ENCODE measurements around the gene ERFE. TPM values are rescaled to one million over a fixed set of nuclear protein-coding genes. Genes with fewer than 3 reads are reported as not detected.

ERFE gene
- polyA plus RNA-seq, 1 of the 3 experiments (the other 2 are of a cell fraction): 1.3 TPM

DNA sequence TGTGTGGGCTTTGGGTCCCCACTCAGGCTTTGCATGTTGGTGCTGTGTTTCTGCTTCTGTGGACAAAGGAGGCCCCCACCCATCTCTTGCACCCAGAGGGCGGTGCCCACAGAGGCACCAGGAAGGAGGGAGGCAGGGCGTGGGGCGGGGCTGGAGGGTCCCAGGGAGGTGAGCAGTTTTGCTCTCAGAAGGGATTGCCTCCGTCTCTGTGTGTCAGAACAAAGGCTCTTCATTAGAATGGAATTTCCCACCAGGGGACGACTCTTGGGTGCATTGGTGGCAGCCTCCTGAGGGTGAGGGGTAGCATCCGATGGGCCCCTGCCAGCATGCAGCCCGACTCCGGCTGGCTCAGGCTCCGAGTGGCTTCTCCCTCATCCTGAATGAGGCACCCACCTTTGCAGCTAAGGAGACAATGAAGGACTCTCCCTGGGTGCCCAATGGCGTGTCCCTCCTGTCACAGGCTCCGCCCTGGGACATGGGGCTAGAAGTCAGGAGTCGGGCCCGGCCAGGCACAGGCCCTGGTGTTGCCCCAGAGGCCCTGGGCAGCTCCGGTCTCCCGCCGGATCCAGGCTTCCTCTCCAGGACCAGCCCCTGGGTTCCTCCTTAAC, 7.0 kb upstream of the ERFE start:
- H3K4me3 ChIP-seq (ENCODE audit: low read depth in 2 of 2, low read length in 1 of 2): no peak overlapping the region
- TF ChIP-seq GABPA (IDR thresholded peaks at IDR 0.05; ENCODE audit: low read depth) (no peak), NFIC (IDR thresholded peaks at IDR 0.05; ENCODE audit: borderline replicate concordance) (no peak), FOXJ3 (CRISPR knock-in tag; IDR thresholded peaks at IDR 0.05) (no peak), JUND (IDR thresholded peaks at IDR 0.05) (no peak), SIN3A (IDR thresholded peaks at IDR 0.05; ENCODE audit: borderline replicate concordance, low read depth, low read length) (no peak), TCF12 (IDR thresholded peaks at IDR 0.05) (no peak), TEAD4 (IDR thresholded peaks at IDR 0.05; ENCODE audit: borderline replicate concordance, insufficient read depth) (no peak)
- TF ChIP-seq, protein P1, sequence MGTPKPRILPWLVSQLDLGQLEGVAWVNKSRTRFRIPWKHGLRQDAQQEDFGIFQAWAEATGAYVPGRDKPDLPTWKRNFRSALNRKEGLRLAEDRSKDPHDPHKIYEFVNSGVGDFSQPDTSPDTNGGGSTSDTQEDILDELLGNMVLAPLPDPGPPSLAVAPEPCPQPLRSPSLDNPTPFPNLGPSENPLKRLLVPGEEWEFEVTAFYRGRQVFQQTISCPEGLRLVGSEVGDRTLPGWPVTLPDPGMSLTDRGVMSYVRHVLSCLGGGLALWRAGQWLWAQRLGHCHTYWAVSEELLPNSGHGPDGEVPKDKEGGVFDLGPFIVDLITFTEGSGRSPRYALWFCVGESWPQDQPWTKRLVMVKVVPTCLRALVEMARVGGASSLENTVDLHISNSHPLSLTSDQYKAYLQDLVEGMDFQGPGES (IDR thresholded peaks at IDR 0.05; ENCODE audit: low read depth, low read length): no peak
- TF ChIP-seq, protein P2, sequence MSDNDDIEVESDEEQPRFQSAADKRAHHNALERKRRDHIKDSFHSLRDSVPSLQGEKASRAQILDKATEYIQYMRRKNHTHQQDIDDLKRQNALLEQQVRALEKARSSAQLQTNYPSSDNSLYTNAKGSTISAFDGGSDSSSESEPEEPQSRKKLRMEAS (IDR thresholded peaks at IDR 0.05; ENCODE audit: low read depth): no peak
- TF ChIP-seq, protein P3, sequence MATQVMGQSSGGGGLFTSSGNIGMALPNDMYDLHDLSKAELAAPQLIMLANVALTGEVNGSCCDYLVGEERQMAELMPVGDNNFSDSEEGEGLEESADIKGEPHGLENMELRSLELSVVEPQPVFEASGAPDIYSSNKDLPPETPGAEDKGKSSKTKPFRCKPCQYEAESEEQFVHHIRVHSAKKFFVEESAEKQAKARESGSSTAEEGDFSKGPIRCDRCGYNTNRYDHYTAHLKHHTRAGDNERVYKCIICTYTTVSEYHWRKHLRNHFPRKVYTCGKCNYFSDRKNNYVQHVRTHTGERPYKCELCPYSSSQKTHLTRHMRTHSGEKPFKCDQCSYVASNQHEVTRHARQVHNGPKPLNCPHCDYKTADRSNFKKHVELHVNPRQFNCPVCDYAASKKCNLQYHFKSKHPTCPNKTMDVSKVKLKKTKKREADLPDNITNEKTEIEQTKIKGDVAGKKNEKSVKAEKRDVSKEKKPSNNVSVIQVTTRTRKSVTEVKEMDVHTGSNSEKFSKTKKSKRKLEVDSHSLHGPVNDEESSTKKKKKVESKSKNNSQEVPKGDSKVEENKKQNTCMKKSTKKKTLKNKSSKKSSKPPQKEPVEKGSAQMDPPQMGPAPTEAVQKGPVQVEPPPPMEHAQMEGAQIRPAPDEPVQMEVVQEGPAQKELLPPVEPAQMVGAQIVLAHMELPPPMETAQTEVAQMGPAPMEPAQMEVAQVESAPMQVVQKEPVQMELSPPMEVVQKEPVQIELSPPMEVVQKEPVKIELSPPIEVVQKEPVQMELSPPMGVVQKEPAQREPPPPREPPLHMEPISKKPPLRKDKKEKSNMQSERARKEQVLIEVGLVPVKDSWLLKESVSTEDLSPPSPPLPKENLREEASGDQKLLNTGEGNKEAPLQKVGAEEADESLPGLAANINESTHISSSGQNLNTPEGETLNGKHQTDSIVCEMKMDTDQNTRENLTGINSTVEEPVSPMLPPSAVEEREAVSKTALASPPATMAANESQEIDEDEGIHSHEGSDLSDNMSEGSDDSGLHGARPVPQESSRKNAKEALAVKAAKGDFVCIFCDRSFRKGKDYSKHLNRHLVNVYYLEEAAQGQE (IDR thresholded peaks at IDR 0.05; ENCODE audit: low read depth, low read length): no peak
- H3K4me2 ChIP-seq: no peak overlapping the region
- H3K79me2 ChIP-seq (ENCODE audit: insufficient read depth): no peaks in the 10 kb centered on the region
- H3K4me1 ChIP-seq (ENCODE audit: control insufficient read depth in 1 of 2, insufficient read depth in 2 of 2, low read depth in 1 of 2, low read length in 1 of 2): peaks cover 0 to 6% of the 10 kb centered on the region in 2 experiments; a peak in 1 of 4 replicates
- H3F3A ChIP-seq (replicated peaks; ENCODE audit: insufficient read depth): no peaks in the 10 kb centered on the region
- H3K27me3 ChIP-seq (ENCODE audit: insufficient read depth): no peaks in the 10 kb centered on the region
- CTCF ChIA-PET: interaction anchor here (1.1 to 1.7 kb wide), 2 partner anchors 9 kb away, joined by 3 to 5 read pairs; no protein-coding TSS in a partner anchor
- no peak for DNase-seq
- no peaks in the 10 kb centered on the region for H3K36me3 ChIP-seq (replicated peaks in 1 of 2; ENCODE audit: control insufficient read depth in 1 of 2, insufficient read depth in 2 of 2, low read length in 1 of 2)
- H3K9ac ChIP-seq: no peak overlapping the region
- no peak overlapping the region for H3K27ac ChIP-seq (ENCODE audit: low read depth in 2 of 2, low read length in 1 of 2)
- H4K20me1 ChIP-seq (ENCODE audit: insufficient read depth): no peaks in the 10 kb centered on the region
- H2AFZ ChIP-seq (ENCODE audit: low read depth): no peak overlapping the region
- H3K9me3 ChIP-seq: no peaks in the 10 kb centered on the region
- no peaks in the 10 kb centered on the region for H3K9me2 ChIP-seq
- 78% methylated on average over 8 of the region's 16 CpGs for WGBS (ENCODE audit: low lambda C conversion rate)
- POLR2A ChIA-PET: no interaction called here
